ENCODE data around the gene ATF7IP2.

- no peak for TF ChIP-seq POLR2A (IDR thresholded peaks at IDR 0.05; ENCODE audit: borderline replicate concordance, extremely low read depth, insufficient read depth, insufficient read length)
- no peak for TF ChIP-seq CEBPB (IDR thresholded peaks at IDR 0.05; ENCODE audit: low read depth)
- TF ChIP-seq CTCF (IDR thresholded peaks at IDR 0.05 in 2 of 3, conservative IDR thresholded peaks at IDR 0.05 in 1 of 3; ENCODE audit: borderline replicate concordance in 1 of 3, insufficient read depth in 1 of 3, low read depth in 2 of 3, low read length in 2 of 3) = no peak
- no peak for TF ChIP-seq EZH2 (IDR thresholded peaks at IDR 0.05)
- TF ChIP-seq FOSL1 (IDR thresholded peaks at IDR 0.05; ENCODE audit: low read depth) = no peak
- no peak for TF ChIP-seq POLR2AphosphoS5 (IDR thresholded peaks at IDR 0.05; ENCODE audit: low read depth, low read length)
Observed at GRCh38 chr16:10453159-10453510, 67.3 kb downstream of the ATF7IP2 start.
